ENCODE data around the gene ALDH1A2.
A peak's percentile ranks its signal among the peaks of the same experiment; 100 is the strongest.
"Not testable (repeated sequence)": the region's sequence is repeated elsewhere in the genome, so short reads cannot be mapped to it uniquely, and the experiment has no call there.

Gene ALDH1A2

DNA sequence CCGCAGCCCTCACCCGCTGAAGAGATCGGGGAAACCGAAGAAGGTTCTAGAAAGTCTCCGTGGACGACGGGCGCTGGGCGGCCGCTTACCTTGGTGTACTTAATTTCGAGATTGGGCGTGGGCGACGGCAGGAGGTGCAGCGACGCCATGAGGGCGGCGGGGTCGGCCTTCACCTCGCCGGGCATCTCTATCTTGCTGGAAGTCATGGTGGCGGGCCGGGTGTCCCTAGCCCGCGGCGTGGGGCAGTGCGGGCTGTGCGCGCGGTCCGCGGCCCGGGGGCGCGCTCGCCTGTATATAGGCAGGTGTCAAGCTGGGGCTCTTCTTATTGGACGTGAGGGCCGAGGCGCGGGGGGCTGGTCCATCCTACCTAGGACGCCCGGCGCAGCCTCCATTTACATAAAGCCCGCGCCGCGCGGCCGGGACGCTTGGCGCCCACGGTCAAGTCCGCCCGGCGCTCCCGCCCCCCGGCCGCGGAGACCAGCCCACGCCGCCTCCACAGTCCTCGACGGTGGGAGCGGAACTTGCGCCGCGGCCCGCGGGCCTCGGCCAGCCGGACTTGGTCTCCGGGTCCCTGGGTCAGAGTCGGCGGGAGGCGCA is at the start of gene ALDH1A2:
Gene ALDH1A2 (minus strand): TSS at position 267 of the 597 bp plus-strand sequence. CDS start 61 bp downstream, at position 206.
- DNase-seq (ENCODE audit: low spot score), result no peak

DNA sequence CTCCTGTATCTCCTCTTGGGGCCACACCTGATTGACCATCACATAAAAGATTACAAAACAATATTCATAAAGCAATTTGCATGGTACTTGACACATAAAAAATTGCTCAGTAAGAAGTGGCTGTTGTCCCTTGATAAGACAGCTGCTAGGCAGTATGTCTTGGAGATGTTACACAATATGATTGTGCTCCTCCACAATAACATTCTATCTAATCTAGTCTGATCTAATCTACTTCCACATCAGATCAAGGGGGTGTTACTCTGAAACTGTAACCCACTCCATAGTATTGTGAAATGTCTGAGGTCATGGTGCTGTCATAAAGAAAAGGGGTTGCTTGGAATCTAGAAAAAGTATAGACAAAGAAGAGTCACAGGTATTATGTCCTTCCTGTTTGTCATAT is 49.3 kb upstream of the ALDH1A2 start:
- DNase-seq (ENCODE audit: low spot score), result no peak

DNA sequence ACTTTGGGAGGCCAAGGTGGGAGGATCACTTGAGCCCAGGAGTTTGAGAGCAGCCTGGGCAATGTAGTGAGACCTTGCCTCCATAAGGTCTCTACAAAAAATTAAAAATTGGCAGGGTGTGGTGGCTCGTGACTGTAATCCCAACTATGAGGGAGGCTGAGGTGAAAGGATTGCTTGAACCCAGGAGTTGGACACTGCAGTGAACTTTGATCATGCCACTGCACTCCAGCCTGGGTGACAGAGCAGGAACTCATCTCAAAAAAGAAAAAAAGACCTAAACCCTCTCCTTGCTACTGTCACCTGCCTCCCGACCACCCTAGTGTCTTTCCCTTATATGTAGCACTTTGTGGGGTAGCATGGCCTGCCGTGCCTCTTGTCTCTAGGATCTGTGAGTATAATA is 48.9 kb upstream of the ALDH1A2 start:
- no peak for DNase-seq (ENCODE audit: low spot score)

DNA sequence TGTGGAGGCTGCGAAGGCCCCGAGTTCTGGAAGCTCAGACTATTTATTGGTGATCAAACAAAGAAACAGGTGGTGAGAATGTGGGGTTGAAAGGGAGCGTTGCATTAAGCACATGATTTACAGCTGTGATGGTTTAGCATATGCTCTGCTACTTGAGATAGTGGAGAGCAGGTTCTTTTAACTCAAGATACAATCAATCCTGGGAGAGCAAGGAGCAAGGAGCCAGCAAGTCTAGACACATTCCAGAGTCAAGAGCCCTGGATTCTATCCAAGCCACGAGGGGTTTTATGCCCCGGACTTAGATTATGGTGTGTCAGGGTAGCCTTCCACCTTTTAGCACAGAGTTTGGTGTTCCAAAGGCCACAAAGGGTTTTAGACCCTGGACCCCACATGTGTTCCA is 47.8 kb upstream of the ALDH1A2 start:
- not testable (repeated sequence) for DNase-seq (ENCODE audit: low spot score)

DNA sequence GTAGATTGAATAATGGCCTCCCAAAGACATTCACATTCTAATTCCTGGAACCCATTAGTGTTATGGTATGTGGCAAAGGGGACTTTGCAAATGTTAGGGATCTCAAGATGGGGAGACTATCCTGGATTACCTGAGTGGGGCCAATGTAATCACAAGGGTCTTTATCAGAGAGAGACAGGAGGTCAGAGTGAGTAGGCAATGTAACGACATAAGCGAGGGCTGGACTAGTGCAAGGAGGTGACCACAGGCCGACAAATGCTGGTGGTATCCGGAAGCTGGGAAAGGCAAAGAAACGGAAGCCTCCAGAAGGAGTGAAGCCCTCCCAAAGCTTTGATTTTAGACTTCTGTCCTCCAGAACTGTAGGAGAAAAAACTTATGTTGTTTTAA is 46.2 kb upstream of the ALDH1A2 start:
- no peak for DNase-seq (ENCODE audit: low spot score)

DNA sequence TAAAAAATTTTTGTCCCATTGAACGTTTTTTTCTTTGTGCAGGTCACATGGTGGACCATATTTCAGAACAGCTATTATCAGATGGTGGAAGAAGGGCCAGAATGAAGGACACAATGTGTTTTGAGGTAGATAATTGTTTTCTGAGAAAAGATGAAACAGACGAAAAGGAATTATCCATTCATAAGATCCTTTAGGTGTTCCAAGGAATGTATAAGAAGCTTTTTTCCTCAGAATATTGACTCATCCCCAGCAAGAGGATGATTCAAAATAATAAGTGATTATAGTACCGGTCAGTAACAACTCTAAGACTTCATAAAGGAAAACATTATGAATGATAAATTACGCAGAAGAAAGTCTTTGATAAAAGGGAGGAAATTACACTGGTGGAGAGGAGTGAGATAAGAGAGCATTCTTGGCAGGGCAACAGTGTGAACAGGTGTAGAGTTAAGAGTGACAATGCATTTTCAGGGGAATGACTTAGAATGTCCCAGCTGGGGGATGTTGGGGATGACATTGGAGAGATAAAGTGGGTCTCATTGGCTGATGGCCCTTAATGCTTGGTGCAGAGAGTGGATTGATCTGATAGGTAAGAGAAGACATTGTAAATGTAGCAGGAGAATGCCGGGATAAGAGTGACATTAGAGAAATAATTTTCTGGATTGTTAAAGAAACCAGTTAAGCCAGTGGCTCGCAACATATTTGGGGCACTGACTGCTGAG is 45.6 kb upstream of the ALDH1A2 start:
- DNase-seq (ENCODE audit: low spot score), result no peak

DNA sequence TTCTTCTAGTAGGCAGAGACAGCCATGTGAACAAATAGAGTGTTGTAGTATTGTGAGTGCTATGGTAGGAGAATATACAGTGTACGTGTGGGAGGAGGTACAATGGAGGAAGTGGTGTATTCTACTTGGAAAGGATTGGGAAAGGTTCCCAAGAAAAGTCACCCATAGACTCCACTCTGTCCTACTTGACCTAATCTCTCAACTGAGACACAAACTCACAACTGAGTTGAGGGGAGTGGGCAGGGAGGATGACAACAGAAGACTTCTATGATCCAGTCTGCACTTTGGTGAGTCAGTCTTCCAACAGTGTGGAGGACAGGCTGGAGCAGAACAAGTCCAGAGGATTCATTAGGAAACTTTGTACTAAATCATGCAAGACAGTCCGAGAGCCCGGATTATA is 43.9 kb upstream of the ALDH1A2 start:
- no peak for DNase-seq (ENCODE audit: low spot score)

DNA sequence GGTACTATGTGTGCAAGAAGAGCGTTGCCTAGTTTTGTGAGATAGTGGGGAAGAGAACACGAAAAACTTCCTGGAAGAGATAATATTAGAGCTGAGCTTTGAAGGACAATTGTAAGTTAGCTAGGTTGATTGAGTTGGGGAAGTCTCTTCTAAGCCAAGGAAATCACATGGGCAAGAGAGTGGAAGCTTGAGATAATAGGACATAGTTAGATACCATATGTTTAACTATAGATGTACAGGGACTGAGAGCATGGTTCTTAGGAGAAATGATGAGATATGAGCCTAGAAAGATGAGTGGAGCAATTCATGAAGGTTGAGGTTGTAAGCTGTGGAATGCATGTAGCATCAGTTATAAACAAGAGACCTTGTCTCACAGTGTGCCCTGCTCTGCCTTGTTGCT is 42.6 kb upstream of the ALDH1A2 start:
- no peak for DNase-seq (ENCODE audit: low spot score)

DNA sequence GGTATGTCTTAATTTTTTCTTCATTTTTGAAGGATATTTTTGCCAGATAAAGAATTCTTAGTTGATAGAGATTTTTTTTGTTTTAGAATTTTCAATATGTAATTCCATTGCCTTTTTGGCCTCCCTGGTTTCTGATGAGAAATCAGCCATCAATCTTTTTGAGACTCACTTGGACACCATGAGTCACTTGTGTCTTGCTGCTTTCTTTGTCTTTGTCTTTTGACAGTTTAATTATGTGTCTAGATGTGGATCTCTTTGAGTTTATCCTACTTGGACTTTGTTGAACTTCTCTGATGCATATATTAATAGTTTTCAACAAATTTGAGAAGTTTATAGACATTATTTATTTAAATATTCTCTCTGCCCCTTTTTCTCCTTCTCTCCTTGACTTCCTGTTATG is 38.0 kb upstream of the ALDH1A2 start:
- no peak for DNase-seq (ENCODE audit: low spot score)

DNA sequence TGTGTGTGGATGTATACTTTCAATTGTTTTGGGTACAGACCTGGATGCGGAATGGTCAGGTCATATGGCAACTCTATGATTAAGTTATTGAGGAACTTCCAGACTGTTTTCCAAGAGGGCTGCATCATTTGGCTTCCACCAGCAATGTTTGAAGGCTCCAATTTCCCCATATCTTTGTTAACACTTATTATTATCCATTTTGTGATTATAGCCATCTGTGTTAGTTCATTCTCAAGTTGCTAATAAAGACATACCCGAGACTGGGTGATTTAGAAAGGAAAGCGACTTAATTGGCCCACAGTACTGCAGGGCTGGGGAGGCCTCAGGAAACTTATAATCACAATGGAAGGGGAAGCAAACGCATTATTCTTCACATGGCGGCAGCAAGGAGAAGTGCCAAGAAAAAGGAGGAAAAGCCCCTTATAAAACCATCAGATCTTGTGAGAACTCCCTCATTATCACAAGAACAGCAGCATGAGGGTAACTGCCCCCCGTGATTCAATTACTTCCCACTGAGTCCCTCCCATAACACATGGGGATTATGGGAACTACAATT is 31.1 kb upstream of the ALDH1A2 start:
- no peak for DNase-seq (ENCODE audit: low spot score)

DNA sequence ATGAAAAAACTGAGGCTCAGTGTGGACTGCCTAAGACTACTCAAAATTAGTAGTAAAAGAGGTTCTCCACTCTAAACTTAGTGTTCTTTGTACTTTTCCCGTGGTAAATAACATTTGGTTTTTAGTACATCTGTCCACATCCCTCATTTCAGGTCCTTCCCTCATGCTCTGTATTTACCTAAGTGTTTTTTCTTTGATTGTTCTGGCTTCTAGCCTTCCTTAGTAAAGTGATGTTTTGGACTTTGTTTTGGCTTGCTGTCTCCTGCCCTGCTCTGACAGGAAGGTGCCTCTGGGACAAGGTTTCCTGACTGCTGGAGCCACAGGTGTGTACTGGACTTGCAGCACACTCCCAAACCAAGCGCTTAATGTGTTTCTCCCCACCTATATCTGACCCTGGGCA is 29.9 kb upstream of the ALDH1A2 start:
- DNase-seq (ENCODE audit: low spot score), result no peak

DNA sequence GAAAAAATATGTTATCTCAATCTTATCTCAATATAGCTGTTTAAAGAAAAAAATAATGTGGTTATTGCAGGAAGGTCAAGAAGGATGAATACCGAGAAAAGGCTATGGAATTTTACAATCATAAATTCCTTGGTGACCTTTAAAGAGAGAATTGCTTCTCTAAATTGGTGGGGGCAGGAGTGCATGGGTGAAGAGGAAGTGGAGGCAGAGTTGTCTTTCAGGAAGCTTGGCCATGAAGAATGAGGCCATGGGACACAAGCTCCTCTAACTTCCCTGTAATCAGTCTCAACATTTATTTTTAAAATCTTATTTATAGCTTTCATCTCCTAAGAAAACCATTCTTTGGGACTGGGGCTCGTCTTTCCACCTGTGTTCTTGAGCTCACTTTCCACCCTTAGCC is 22.4 kb upstream of the ALDH1A2 start:
- DNase-seq (ENCODE audit: low spot score), result no peak

DNA sequence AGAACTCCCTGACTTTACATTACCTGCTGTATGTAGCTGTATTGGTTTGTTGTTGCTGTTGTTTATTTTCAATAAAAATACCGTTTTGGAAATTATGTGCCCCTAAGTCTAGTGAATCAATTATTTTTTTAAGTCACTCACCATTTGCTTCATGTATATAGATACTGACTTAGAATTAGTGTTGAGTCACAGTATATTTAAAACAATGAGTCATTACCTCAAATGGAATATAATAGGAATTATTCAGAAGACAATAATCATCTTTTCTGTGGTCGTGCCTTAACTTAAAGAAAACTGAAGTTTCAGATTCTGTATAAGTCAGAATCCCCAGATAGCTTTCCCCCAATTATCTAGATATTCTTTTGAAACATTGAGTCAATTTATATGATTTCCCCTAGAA is 21.0 kb upstream of the ALDH1A2 start:
- DNase-seq (ENCODE audit: low spot score), result no peak

DNA sequence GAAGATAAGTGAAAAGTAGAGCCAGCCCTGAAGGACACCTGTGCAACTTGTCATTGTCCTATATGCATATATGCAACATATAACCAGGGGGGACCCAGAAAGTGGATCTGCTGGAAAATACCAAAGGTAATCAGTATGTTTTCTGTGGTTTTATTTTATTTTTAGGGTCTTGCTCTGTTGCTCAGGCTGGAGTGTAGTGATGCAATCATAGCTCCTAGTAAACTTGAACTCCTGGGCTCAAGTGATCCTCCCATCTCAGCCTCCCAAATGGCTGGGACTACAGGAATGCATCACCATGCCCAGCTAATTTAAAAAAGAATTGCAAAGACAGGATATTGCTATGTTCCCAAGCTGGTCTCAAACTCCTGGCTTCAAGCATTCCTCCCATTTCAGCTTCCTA is 18.0 kb upstream of the ALDH1A2 start:
- DNase-seq (ENCODE audit: low spot score), result no peak

DNA sequence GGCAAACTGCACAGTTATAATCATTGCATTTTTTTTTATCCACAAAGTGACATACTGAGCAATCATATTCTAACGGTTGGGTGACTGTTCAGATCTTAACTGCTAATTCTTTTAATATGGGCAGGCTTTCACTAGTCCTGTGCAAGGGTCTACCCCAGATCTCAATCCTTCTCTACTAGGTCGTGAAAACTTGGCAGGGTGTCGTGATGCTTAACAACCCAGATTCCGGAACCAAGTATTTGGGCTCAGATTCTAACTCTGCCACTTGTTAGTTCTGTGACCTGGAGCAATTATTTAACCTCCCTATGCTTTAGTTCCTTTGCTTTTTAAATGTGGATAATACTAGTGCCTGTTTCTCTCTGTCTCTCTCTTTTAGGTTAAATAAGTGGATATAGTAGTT is 16.4 kb upstream of the ALDH1A2 start:
- DNase-seq (ENCODE audit: low spot score), result no peak

DNA sequence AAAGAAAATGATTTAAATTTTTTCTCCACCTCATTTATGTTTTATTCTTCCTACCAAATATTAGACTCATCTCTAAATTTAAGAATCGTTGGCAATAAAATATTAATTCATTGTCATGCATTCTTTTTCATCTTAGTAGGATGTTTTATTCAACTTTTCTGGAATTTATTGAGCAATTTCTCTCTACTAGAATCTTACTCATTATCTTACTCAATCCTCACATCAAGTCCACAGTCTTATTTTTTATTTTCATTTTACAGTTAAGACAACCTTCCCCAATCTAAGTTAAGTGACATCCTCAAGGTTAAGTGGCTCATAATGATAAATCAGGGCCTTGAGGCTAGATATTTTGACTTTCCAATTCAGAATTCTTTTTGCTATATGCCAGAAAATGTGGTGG is 15.9 kb upstream of the ALDH1A2 start:
- DNase-seq (ENCODE audit: low spot score), result no peak

DNA sequence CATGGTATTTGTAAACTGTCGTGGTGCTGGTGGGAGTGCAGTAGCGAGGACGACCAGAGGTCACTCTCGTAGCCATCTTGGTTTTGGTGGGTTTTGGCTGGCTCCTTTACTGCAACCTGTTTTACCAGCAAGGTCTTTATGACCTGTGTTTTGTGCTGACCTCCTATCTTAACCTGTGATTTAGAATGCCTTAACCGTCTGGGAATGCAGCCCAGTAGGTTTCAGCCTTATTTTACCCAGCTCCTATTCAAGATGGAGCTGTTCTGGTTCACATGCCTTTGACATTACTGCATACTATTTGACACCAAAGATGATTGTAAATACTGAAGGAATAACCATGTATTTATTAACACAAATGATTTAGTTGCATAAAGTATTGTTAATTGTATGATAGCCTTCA is 15.4 kb upstream of the ALDH1A2 start:
- DNase-seq (ENCODE audit: low spot score), result not testable (repeated sequence)

DNA sequence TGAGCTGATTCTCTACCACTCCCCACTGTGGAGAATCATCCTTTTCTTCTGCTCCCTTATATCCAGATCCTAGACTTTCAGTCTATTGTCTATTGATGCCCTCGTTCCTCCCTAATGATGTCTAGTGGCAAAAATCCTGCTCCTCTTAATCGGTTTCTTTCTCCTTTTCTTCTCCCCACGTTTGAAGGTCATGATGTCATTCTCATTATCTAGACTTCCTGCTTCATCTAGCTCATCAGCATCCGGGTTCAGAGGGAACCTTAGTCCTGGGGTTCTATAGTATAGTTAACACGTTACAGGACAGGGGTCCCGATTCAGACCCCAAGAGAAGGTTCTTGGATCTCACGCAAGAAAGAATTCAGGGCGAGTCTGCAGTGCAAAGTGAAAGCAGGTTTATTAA is 14.9 kb upstream of the ALDH1A2 start:
- no peak for DNase-seq (ENCODE audit: low spot score)

DNA sequence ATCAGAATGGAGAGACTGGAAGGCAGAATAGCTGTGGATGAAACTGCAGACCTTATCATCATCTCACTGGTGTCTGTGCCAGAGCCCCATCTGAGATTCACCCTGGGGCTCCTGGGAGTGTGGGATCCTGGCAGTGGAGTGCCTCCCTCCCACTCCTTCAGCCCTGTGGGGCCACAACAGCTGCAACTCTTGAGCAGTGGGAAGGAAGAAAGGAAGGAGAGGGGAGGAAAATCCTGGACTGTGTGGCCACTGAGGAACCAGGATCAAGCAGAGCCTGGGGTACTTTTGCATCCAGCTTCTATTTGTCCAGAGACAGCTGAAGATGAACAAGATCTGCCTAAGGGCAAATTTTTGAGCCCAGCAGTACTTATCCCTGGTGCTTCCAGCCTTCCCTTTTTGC is 13.1 kb upstream of the ALDH1A2 start:
- no peak for DNase-seq (ENCODE audit: low spot score)

DNA sequence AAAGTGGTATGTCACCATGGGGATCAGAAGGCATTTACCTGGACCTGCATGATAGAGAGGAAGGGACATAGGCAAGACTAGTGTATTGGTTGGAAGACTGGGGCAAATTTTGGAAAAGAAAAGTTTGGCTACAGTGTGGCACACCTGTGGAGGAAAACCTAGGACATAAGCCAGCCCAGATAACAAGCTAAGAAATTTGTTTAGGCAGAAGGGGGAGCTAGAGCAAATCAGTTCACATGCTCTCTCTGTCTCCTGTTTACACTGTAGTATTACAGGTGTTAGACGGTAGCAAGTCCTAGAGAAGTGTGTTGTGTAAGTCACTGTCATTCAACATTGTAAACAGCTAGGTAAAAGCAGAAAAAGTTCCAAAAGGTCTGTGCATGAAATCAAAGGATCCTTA is 11.9 kb upstream of the ALDH1A2 start:
- DNase-seq (ENCODE audit: low spot score), result peak; percentile 20

DNA sequence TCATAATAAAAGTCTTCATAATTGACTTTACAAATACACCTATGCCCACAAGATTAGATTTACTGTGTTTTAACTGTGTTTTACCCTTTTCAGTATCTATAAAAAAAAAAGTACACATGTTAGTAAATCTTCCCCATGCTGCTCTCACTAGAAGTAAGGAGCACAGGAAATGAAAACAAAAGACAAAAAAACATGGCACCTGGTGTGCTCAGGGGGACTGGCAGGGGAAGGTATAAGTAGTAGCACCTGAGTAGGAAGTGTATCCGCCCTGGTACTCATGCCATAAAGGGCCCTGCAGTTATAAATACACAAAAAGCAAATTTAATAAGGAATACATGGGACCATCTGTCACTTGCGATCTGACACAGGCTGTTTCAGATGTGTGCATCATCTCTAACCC is 8.9 kb upstream of the ALDH1A2 start:
- DNase-seq (ENCODE audit: low spot score), result no peak

DNA sequence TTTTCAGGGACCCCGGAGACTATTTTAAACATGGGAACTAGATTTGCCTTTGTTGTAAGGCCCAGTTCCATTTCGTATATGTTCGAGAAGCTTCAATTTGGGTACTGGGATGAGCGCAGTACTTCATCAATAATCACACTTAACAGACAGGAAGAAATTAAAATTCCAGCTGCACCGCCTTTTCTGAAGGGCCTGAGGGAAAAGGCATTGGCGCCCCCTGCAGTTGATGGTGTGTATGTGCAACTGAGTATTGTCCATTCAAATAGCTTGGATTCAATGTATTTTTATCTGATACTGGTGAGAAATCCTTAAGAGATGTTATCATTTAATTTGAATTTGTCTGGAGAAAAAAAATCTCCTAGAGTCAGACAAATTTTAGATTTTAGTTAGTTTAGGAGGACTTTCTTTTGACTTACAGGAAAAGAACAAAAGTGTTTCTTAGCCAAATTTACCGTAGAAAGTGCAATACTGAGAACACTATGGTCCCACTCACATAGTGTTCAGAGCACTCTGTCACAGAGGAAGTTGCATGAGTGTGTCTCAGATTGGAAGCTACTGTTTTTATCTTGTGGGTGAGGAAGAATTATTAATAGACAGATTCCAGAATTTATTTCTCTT is 5.4 kb upstream of the ALDH1A2 start:
- DNase-seq (ENCODE audit: low spot score), result peak; percentile 74

DNA sequence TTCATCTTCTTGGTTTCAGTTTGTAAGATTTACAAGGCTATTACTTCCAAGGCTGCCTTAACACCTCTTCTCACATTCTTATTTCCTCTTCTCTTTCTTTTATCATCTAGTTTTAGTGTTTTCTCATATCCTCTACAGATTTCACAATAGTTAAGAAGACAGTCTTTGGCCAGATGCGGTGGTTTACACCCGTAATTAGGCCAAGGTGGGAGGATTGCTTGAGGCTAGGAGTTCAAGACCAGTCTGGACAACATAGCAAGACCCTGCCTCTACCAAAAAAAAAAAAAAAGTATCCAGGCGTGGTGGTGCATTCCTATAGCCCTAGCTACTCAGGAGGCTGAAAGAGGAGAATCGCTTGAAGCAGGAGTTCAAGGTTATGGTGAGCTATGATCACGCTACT is 3.5 kb upstream of the ALDH1A2 start:
- DNase-seq (ENCODE audit: low spot score), result no peak
